HG02623 (cell line): ENCODE results near the gene RNF130.

ENCODE experiments used
- ATAC-seq: cut with Tn5 transposase; IDR thresholded peaks from one replicate; pipeline ENCODE4 v1.9.1; 2021; ENCODE audit warnings: moderate library complexity; ENCODE audit not compliant: unreplicated experiment

Gene RNF130

GRCh38 chr5:180060192-180060591 lies 11.4 kb downstream of the RNF130 start:
- ATAC-seq: no peak

DNA sequence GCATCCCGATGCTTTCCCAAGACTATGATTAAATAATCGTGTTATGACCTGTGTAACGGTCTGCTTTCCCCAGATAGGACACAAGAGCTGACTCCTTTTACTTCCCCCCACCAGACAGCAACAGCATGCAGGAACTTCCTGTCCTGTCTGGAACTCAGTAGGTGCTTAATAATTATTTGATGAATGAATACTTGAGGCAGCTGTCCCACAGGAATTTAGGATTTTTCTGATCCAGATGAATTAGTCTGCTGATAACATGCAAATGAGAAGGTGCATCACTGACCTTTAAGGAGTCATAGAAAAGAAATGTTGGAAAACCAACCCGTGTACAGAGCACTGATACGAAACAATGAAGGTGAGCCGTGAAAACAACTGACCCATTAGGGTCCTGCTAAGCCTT lies 12.2 kb downstream of the RNF130 start:
- no peak for ATAC-seq

GRCh38 chr5:180056153-180056552 lies 15.4 kb downstream of the RNF130 start:
- no peak for ATAC-seq

- no peak for ATAC-seq
Measured at GRCh38 chr5:180054226-180054625, 17.3 kb downstream of the RNF130 start.

DNA sequence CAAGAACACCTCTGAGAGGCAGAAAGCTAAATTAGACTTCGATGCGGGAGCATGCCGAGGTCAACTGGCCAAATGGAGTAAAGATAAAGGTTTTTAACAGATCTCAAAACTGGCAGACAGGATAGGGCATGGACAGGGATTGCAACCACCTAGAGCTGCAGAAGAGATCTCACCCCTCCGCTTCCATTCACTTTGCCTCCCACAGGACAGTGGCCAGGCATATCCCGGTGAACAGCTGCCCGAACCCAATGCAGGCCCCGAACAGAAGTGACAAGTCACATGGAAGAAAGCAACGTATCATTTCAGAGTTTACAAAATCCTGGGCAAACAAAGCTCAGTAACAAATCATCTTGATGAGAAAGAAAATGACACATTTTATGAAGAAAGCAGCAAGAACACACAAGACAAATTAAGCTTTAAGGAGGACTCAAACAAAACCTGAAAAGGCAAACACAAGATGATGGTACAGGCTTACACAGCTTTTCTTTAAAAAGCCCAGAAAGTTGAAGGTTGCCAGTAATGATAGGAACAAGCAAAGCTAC lies 18.4 kb downstream of the RNF130 start:
- no peak for ATAC-seq

DNA sequence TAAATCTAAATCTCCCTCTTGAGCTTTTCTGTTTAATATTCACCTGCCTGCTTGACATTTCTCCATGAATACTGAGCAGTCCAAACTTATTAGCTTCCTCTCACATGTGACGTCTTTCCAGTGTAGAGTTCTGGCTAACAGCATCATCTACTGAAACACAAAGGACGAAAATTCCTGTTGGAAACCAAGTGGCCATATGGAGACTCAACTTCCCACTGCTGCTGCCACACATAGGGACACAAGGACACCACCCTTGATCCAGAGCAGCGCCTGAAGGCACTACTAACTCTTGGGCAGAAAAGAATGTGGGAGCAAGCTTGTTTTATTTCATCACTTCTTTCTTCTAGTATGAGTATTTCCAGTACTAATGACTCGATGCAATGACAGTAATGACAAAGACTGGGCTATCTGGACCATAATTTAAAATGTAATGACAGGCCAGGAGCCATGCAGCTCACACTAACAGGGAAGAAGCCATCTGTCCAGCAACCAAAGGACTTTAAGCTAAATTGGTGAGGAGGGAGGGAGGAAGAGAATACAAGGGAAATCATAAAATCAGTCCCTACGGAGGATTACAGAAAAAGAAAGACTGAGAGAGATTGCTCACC lies 19.2 kb downstream of the RNF130 start:
- no peak for ATAC-seq

- no peak for ATAC-seq
Measured at GRCh38 chr5:180050121-180050940, 21.2 kb downstream of the RNF130 start.

GRCh38 chr5:180049185-180049548 lies 22.4 kb downstream of the RNF130 start:
- ATAC-seq: no peak

DNA sequence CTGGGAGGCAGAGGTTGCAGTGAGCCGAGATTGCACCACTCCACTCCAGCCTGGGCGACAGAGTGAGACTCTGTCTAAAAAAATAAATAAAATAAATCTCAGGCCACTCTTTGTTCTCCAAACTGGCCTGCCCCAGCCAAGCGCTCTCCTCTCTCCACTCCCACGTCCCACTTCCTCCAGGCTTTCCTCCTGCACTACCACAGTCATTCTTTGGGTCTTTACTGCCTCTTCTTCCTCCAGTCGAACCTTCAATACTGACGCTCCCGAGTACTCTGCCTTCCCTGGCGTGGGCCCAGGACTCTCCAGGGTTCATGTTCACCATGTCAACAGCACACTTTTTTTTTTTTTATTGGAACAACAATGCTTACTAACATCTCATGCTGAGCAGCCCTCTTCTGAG lies 23.9 kb downstream of the RNF130 start:
- ATAC-seq: no peak

DNA sequence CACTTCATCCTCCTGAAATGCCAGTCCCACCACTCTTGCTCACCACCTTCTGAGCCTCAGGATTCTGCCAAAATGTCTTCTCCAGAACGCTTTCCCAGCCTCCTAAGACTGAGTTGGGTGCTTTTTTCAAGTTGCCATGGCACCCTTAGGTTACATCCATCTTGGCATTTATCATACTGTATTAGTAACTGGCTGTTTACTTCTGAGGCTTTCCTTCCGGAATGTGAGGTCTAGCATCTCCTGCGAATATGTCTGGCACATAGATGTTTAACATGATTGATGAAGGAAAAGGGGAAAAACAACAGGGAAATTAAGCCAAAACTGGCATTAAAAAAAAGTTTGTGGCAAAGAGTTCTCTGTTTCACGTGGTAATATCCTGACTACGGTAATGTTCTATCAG lies 24.9 kb downstream of the RNF130 start:
- ATAC-seq: no peak

DNA sequence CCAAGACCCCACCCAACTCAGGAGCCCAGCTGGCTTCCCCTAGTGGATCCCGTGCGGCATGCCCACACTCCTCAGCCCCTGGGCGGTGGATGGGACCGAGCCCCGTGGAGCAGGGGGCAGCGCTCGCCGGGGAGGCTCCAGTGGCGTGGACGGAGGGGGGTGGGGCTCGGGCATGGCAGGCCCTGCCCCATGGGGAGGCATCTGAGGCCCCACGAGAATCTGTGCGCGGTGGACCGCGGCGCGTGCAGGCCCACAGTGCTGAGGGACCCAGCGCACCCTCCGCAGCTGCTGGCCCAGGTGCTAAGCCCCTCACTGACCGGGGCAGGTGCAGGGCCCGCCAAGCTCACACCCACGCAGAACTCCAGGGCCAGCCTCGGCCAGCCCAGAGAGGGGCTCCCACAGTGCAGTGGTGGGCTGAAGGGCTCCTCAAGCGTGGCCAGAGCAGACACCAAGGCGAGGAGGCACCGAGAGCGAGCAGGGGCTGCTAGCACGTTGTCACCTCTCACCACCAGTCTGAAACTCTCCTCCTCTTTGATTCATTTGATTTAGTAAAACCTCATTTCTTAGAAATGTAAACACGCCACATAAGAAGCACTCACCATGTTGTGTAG lies 25.6 kb downstream of the RNF130 start:
- no peak for ATAC-seq

DNA sequence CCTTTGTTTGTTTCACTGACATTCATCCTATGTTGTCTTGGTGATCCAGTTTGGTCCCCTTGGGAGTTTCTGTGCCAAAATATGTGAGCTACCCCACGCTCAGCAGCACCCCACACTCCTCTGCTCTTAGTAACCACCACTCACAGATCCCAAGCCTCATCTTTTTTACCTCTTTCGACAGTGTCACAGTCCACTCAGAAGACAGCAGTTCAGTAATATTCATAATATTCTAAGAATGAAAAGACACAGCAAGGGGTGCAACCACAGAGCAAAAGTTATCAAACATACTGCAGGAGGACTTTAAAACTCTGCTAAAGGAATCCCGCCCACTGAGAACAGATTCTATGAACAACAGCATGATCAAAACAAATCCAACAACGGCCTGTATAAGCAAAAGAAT lies 28.2 kb downstream of the RNF130 start:
- ATAC-seq: no peak

GRCh38 chr5:180041301-180042274 lies 30.0 kb downstream of the RNF130 start:
- no peak for ATAC-seq

- no peak for ATAC-seq
Measured at GRCh38 chr5:180040287-180041214, 31.0 kb downstream of the RNF130 start.

- ATAC-seq: no peak
Measured at GRCh38 chr5:180035206-180035931, 36.2 kb downstream of the RNF130 start.

GRCh38 chr5:180034564-180034963 lies 37.0 kb downstream of the RNF130 start:
- ATAC-seq: no peak

DNA sequence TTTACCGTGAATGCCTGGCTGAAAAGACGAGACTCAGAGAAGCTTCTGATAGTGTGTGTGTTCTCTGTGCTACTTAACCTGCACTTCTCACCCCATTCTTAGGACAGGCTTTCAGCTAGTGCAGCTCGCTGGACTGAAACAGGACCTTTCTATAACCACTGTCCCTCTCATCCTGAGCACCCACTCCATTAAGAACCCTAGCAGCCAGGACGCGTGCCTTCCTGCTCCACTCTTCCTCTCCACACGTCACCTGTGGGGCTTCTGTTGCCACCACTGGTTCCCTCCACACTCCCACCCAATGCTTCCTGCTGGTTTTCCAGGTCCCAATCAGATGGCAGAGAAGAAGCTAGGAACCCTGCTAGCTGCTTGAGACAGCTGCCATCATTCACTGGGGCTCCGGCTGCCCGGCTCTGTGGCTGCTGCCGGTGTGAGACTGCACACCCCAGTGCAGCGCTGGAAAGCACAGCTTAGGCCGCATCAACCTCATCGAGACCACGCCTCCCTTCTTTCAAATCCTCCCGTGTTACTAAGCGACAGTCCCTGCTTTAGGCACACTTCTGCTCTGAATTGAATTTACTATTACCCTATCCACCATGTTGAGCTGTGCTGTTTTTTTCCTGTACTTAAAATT lies 44.0 kb downstream of the RNF130 start:
- no peak for ATAC-seq

- ATAC-seq: no peak
Measured at GRCh38 chr5:180026734-180027458, 44.7 kb downstream of the RNF130 start.
